Stimulated activated CD4-positive, alpha-beta T cell treated with anti-CD3 and anti-CD28 coated beads, Interleukin-12 subunit alpha, Interleukin-12 subunit beta, amount 100 ng/mL, for 48 hours (primary cell): Measurements from ENCODE around the gene PPP1R17.
A peak's percentile ranks its signal among the peaks of the same experiment; 100 is the strongest.

Experiments
- DNase-seq, 3 donors: peaks; one replicate each; pipeline ENCODE4 v3.0.0-alpha.2; 2020; ENCODE audit warnings: low read depth in 2 of 3, low spot score in 1 of 3

Gene PPP1R17

DNA sequence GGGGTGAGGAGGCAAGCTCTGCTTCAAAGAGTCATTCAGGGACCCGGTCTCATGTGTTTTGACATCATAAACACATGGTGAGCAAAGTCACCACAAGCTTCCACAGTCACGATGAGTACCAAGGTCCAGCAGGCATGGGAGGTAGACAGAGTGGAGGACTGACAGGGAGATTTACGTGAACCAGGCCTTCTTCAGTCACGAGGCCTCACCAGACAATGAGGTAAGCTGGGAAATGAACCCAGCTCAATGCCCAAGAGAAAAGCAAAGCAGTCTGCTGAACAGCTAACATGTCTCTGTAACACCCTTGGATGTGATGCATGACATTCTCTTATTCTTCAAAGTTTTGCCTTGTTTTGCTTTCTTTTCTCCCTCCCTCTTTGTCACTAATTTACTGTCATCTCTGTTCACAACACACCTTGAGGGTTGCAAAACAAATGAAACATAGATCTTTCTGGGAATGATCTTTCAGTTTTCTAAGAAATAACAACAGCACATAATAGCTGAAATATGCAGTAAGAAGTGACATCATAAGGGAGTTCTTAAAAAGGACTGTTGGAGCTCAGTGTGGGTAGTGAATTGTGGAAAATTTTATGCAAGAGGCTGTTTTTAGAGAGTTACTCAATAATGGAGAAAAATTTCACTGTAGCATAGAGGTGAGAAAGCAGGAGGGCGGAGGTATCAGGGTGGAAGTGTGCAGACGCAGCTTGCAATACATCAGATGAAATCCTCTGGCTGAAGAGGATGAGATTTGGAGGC lies 9.0 kb downstream of the PPP1R17 start:
- no peak for DNase-seq

DNA sequence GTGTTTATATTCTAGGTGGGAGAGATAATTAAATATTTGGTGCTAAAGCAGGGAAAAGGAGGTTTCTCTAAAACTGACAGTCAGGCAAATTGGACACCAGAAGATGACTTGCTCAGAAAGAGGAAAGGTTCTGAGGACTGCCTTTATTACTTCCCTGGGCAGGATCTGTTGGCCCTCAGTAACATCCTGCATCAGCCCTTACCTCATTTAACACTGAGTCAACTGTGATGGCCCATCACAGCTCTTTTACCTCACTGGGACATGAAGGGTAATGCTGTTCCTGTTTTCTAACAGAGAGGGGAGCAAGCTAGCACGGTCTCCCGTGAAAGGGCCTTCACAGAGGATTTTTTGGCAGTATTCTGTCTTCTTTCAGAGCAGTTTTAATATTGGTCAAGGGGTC lies 12.0 kb downstream of the PPP1R17 start:
- DNase-seq, result no peak

DNA sequence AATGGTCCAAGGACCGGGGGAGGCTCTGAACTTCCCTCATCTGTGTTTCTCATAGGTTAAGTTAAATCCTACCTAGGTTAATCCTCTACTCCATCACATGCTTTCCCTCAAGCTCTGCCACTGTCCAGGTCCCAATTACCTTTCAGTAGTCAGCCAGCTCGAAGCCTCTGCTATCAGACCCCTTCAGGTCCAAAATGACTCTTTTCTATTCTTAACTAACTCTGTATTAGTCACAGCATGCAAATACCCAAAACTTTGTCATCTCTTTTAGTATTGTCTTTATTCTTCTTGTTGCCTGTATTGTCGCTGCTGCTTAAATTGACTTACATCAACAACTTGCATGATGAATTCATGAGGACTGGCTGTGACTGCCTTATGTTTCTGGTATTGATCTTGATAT lies 15.3 kb downstream of the PPP1R17 start:
- DNase-seq, result no peak

DNA sequence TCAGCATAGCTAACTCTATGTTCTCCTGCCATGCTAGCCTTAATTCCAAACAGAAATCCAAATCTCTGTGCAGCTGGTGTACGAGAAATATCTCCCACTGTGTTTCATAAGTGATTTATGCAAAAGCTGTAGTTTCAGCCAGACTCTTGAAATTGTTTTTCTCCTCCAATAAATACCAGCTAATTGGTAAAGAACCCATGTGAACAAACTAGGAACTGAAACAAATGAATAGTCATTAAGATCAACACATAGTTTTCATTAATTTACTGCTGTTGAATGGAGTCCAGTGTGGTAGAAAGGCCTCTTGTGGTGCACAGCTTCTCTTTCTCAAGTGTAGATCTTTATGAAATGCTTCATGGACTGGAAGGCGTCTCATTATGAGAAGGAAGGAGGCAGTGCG lies 18.4 kb downstream of the PPP1R17 start:
- DNase-seq, result no peak

DNA sequence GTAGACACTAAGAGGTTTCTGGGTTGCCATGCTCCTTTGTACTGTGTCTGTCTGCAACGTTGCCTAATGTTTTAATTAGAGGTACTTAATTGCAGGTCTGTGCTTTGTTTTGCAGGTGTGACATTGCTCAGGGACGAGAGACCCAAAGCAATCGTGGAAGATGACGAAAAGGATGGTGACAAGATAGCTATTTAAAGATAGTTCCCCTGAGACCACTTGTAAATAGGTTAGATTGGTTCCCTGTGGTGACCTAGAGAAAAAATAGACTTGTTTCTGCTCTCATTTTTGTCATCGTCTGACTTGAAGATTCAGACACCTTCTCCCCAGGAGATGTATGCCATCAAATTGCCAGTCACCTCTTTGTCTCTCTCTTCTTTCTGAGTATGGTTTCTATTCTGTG lies 20.1 kb downstream of the PPP1R17 start:
- no peak for DNase-seq

DNA sequence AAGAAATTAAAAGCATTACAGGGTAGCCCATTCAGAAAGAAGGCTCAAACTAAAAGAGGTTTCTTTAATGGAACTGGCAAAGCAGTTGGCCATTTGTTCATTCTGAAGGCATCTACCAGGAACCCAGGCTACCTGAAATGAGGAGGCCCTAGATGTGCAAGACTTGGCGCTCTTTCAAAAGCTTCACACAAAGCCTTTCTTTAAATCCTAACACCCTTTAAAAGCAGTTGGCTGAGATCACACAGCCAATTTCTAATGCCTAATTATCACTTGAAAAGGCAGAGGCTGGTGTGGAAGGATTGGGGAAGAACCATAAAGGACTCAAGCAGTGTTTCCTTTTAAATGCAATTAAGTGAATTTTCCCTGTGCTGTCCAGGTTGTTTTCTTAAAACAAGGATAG lies 23.2 kb downstream of the PPP1R17 start:
- DNase-seq, result no peak

DNA sequence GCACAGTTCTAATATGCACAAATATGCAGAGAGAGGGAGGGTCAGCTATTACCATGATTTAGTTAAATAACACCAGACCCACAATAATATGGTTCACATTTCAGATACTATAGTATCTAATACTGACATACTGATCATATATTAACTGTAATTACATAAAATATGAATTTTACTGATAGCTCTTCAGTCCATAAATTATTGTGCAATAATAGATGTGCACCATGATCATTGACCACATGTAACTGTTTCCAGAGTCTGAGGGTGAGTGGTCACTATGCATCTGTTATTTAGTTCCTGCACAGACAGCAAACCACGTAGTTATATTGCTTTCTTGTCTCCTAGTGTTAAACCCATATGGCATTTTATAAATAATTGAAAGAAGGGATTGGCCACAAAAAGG lies 29.3 kb downstream of the PPP1R17 start:
- no peak for DNase-seq

DNA sequence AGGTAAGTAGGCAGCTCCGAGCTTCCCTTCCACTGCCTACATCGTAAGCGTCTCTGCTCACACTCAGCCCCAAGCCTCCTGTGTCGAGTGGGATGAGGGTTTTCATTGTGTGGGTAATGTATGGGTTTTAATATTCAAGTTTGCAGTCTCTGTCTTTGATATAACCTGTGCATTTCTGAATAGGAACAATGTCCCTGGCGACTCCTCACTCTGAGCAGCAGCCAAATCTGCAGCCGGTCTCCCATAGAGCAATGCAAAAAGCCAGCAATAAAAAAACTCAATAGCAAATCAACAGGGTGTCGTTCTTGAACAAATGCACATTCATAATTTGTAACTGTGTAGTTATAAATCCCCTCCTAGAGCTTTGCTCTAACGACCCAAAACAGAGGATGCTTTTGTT lies 33.4 kb downstream of the PPP1R17 start:
- no peak for DNase-seq

DNA sequence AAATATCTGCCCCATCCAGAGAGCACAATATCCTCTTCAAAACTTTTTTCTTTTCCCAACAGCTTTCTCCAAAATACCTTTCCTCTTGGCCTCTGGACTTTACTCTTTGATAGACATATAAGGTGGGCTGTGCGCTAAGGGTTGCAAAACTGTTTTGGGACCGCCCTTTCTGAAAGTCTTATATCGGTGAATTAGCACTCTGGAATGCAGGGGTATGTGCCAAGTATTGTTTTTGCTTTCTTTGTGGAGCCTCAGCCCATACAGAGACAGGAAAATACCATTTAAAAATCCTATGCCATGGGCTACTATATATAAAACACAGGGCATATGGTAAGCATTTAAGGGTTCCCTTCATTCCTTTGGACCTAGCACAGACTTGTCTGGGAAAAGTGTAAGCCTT lies 37.7 kb downstream of the PPP1R17 start:
- no peak for DNase-seq

DNA sequence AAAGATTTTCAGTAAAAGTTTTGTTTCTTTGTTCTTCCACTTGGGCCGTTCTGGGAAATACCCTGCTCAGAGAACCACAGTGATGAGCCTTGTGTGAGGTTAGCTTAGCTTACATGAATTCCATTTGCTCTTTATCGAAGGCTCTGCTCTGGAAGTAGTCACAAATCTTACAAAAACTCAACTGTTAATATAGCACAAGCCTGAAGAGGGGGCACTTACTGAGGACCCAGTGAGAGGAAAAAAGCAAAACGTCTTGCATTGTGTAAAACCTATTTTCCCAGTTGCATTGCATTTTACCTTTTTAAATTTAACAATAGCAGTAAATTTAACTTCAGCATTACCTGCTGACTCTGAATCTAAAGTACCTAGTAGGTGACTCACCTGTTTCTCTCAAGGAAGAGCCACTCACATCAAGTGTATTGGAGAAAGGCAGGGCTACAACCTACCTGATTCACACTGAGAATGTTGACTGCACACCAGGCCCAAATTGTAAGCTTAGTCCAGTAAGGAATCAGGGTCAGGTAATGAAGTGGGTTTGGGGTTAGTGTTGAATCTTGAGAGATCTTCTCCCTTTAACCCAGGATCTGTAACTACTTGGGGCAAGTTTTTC lies 42.3 kb downstream of the PPP1R17 start:
- no peak for DNase-seq

DNA sequence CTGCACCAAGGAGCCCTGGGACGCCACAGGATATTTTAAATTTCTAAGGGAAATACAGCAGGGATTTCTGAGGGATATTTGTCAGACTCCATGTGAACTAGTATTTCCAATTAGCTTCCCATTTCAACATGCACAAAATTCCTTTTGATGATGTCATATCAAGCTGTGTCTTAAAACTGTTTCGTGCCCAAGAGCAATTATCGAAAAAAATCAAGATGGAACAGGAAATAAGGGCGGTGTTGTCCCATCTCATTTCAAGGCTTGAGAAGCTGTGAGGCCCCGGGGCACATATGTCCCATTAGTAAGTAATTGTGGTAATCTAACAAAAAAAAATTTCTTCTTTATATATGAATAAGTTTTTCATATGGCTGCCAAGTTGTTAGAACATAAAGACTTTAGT lies 47.4 kb downstream of the PPP1R17 start:
- no peak for DNase-seq

DNA sequence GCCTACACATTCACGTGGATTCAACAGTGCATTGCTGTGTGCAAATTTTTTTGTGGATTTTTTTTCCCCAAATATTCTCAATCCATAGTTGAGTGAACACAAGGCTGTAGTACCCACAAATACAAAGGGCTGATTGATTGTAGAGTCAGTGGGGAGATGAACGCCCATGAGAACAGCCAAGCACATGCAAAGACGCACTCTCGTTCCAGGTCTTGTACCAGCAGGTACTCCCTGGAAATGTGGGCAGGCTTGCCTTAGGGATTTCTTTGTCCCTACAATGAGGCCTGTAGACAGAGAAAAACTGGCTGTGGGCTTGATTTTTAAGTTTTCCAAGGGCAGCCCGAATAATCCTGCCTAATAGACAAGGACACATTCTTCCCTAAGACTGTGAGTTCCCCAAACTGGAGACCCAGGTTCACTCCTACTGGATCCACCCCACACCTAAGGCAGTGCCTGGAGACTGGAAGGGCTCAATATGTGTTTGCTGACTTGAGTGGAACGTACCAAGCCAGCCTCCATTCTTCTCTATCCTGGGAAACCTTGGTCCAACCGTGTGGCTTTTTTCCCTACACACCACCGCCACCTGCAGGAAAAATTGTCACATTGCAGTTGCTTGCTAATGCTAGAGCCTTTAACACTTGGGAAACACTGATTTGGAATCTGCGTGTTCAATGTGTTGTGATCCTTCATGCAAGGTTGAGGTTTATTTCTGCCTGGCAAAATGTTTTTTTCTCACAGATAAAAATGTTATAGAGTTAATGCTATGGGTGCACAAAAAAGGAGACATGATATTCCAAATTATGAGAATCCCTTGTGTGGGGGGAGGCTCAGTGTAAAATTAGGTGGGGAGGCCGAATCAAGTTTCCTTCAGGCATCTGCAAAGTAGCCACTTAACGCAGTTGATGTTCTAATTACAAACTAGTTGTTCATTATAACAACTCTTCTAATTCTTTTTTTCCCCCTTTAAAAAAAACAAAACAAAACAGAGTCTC lies 49.3 kb downstream of the PPP1R17 start:
- peak in 2 of 3 donors; percentile 2 to 3 for DNase-seq

DNA sequence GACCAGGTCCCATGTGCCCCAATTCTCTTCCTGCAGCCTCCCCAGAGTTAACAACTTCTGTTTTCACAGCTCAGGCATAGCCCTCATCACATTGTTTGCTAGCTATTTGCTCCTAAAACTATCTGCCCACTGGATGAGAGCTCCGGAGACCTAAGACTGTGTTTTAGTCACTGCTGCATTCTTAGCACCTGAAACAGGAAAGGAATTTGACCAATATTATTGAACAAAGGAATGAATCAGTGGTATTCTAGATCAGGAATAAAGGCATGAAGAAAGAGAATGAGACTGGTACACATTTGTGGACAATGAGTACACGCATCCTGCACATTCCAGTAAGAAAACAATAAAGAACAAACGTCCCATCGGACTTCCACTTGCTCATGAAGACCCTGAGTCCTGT lies 54.8 kb downstream of the PPP1R17 start:
- DNase-seq, result no peak

DNA sequence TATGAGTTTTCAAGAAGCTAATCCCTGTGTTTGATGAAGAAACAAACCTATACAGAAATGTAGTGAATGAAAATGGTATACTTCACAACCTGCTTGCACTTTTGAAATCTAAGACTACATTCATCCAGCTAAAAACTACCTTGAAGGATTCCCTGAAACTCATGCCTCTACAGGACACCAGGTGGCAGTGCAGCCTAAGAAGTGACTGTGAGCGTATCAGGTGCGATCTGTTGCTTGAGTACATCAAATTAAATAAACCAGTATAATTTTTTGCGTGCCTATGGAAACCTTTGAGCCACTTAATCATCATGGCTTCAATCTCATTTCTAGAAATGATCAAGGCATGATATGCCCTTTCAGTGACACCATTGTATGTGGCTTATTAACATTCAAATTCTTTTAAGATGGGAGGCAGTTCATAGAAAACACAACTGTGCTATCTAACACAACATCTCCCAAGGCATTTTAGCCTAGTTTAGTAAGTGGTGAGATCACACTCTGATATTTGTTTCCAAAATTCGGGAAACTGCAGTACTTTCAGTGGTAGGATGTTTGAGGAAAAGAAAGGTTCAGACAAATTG lies 57.4 kb downstream of the PPP1R17 start:
- DNase-seq, result peak; percentile 7 to 19 (median 12)

DNA sequence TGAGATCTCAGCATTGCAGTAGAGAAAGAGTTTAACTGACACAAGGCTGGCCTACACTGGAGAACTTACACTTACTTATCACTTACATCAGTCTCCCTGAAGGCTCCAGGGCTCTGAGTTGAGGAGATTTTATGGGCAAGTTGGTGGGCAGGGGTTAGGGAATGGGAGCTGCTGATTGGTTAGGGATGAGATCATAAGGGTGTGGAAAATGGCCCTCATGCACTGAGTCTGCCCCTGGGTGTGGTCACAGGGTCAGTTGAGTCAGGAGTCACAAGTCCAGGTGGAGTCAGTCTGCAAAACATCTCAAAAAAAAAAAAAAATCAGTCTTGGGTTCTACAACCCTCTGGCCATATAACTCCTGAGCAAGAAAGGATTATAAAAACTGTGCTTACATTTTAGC lies 60.5 kb downstream of the PPP1R17 start:
- DNase-seq, result no peak

DNA sequence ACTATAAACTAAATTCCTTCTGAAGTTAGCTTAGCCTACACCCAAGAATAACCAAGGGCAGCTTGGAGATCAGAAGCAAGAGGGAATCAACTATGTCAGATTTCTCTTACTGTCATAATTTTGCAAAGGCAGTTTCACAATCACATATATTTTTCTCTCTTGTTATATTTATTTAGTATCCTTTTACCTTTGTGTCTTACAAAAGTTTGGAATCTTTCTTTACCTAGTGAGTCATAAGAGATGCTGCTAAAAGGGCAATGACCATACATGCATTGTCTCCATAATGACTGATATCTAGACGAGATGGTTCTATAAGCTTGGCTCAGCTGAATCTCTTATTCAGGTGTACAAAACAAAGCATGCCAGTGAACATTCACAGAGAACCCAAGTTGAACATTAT lies 61.1 kb downstream of the PPP1R17 start:
- no peak for DNase-seq

DNA sequence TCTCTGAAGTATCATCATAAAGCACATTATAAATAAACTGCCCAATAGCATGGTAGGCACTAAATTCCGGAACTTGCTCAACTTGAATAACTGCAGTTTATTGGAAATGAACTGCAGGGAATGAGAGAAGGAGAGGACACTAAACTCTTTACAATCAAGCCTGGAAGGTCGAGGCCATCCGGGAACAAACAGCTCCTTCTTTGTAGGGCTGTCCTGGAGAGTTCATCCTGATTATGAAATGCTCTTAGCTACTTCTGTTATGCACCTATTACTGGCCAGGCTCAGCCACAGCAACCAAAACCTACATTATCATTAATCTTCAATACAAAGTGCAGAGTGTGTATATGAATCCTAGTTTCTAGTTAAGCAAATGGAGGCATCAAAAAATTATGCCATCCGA lies 64.7 kb downstream of the PPP1R17 start:
- DNase-seq, result no peak
